NCI-H2196 (cell line): ENCODE data around the gene SMCO2.

Experiments used
- DNase-seq: peaks from one replicate; lab custom pipeline; 2025; ENCODE audit not compliant: unreplicated experiment; lab: John Stamatoyannopoulos, UW

SMCO2 gene

DNA sequence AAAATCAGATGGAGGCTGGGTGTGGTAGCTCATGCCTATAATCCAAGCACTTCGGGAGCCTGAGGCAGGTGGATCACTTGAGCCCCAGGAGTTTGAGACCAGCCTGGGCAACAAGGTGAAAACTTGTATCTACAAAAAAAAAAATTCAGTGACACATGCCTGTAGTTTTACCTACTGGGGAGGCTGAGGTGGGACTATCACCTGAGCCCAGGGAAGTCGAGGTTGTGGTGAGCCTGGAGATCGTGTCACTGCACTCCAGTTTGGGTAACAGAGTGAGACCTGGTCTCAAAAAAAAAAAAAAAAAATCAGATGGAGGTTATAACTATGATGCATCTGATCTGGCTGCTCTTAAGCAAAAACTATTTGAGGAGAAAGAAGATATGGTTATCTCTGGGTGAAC, 50.9 kb downstream of the SMCO2 start:
- no peak for DNase-seq

- DNase-seq, result no peak
Measured at GRCh38 chr12:27498149-27498548, 51.6 kb downstream of the SMCO2 start.

DNA sequence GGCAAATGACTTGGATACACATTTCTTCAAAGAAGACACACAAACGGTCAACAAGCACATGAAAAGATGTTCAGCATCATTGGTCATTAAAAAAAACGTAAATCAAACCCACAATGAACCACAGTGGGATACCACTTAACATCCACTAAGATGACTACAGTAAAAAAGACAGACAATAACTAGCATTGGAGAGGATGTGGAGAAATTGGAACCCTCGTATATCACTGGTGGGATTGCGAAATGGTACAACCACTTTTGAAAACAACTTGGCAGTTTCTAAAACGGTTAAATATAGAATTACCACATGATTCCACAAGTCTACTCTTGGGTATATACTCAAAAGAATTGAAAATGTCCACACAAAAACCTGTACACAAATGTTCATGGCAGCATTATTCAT, 52.2 kb downstream of the SMCO2 start:
- no peak for DNase-seq

DNA sequence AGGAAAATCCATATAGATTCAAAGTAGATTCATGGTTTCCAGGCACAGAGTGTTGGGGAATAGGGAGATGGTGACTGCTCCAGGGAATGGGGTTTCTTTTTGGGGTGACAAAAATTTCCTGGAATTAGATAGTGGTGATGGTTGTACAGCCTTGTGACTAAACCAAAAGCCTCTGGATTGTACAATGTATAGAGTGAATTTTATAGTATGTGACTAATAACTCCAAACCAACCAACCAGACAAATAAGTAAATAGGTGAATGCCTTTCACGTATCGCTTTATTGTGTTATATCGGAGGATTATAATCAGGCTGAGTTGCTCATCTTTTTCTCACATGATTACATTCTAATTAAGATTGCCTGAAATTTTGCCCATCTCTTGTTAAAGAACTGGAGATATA, 52.8 kb downstream of the SMCO2 start:
- DNase-seq, result no peak

DNA sequence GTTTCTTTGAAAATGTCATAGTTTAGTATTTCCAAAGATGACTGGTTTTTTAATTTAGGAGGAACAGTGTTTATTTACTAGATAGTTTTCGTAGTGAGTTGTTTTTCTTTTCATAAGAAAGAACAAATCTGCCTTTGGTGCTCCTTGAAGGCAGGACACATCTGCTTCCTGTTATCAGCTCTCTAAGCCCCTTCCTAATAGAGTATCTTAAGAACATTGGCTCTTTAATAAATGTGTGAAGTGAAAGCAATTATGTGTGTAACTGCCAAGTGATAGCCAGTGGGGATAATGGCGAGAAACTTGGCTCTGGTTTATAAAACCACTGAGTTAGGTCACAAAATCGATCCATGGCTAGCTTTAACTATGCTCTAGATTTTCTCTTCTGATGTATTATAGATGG, 54.0 kb downstream of the SMCO2 start:
- no peak for DNase-seq

DNA sequence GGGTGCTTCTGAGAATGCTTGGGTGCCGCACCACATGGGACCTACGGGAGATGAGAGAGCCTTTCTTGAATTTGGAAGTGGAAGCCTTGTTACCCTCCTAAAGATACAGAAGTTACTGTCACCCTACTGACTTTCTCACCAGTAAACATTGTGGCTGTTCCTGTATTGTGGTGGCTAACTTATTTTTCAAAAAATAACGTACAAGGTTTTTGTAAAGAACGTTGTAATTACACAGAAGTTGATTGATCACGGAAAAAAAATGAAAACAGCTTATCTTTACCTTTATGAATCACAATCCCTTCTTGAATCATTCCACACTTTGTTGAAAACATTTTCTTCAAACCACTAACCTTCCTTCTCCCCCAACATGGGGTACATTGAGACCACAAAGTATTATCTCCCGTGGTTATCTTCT, 55.5 kb downstream of the SMCO2 start:
- no peak for DNase-seq

DNA sequence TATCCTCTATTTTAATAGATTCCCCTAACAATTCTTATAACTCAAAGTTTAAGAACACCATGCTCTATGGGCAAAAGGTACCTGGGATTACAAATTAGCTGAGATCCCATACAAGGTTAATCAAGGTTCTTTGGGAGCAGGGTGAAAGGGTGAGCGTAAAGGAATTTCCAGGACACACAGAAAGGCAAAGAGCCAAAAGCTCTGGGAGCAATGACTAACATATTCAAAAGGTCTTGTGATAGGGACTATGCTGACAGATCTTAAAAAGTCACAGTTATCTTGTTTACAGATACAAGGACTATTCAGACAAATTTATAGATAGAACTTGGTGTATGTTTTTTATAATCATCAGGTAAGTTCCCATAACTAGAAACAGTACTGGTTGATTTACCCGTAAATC, 58.0 kb downstream of the SMCO2 start:
- DNase-seq, result no peak

GRCh38 chr12:27505109-27505508, 58.6 kb downstream of the SMCO2 start:
- DNase-seq, result no peak

DNA sequence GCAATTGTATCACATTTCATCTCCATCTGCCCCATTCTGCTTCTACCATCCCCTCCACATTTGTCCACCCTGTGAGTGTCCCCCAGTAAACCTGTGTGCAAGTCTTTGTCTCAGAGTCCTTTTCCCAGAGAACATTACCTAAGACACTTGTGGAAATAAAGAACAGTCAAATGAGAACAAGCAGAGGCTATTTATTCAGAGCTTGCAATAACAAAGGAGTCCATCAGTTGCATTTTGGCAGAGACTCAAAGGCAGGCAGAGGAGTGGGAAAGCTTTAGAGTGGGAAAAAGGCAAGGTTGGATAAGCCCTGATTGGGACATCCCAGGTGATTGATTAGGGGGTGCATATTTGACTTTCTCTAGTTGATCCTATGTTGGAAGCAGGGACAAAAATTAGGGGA, 59.2 kb downstream of the SMCO2 start:
- no peak for DNase-seq

DNA sequence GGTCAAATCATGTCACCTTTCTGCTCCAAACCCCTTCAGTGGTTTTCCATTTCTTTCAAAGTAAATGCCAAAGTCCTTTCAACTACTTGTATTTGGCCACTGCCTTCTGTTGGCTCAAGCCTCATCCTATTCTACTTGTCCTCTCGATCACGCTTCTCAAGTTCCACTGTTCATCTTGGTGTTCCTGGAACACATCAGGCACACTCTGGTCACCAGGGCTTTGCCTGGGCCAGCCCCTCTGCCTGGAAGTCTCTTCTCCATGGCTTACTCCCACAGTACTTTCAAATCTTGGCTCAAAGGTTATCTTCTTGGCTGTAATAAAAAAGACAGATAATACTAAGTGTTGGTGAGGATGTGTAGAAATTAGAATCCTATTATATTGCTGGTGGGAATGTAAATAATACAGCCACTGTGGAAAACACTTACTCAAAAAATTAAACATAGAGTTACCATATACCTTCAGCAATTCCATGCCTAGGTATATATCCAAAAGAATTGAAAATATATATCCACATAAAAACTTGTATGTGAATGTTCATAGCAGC, 60.2 kb downstream of the SMCO2 start:
- DNase-seq, result no peak

- no peak for DNase-seq
Measured at GRCh38 chr12:27508736-27509431, 62.3 kb downstream of the SMCO2 start.

GRCh38 chr12:27511031-27511722, 64.6 kb downstream of the SMCO2 start:
- DNase-seq, result no peak

GRCh38 chr12:27511723-27512045, 65.1 kb downstream of the SMCO2 start:
- DNase-seq, result no peak

DNA sequence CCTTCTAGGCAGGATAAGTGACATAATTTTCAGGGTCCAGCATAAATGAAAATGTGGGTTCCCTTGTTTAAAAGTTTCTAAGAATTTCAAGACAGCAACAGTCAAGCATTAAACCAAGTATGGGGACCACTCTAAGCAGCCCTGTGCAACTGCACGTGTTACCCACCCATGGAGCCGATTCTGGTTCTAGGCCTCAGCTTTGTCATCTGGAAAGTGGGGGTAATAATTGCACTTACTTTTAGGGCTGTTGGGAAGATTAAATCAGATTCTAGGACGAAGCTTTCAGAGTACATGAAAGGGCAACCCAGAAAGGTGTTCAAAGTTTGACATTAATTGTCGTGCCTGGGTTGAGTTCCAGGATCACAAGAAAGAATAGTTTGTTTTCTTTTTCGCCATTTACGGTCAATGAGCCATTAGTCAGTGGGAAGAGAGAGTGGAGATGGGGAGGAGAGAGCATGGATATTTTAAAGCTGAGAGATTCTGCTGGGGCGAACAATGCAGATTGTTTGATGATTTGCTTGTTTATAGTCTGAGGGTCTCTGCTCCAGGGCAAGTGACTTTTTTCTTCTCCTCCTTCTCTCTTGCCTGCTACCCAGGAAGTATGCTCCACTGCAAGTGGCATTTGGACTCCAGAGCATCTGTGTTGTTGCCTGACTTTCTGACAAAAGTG, 66.8 kb downstream of the SMCO2 start:
- no peak for DNase-seq

- DNase-seq, result no peak
Measured at GRCh38 chr12:27515671-27516070, 69.1 kb downstream of the SMCO2 start.

DNA sequence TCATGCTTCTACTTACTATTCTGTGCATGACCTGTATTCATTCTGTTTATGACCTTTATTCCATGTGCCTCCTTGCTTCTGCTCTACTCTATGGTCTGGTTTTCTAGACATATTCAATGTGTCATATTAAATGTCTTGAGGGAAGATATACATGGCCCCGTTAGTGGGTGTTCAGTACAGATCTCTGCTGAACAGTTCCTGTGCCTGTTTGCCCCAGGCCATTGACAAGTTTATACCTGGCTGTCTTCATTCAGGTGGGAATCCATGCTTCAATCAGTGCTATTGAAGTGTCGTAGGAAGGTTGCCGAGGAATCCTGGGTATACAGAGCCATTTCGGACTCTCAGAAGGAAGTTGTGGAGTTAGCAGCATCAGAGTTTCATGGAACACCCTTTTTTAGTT, 70.1 kb downstream of the SMCO2 start:
- DNase-seq, result no peak

DNA sequence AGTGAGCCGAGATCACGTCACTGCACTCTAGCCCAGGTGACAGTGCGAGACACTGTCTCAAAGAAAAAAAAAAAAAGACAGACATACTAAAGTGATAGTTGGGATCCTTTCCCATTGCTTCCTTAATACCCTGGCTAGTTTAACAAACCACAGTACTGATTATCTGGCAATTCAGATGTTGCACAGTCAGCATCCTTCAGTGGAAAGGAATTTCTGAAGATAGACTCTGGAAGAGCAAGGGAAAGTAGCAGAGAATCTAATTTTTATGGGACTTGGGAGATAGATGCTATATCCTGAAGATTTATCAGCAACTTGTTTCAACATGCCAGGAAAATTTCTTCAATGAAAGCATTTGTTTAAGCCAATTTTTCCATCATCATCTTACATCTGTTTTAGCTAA, 71.0 kb downstream of the SMCO2 start:
- no peak for DNase-seq

GRCh38 chr12:27517961-27518665, 71.6 kb downstream of the SMCO2 start:
- no peak for DNase-seq

- no peak for DNase-seq
Measured at GRCh38 chr12:27521066-27521465, 74.5 kb downstream of the SMCO2 start.

GRCh38 chr12:27521981-27522380, 75.4 kb downstream of the SMCO2 start:
- DNase-seq, result no peak

DNA sequence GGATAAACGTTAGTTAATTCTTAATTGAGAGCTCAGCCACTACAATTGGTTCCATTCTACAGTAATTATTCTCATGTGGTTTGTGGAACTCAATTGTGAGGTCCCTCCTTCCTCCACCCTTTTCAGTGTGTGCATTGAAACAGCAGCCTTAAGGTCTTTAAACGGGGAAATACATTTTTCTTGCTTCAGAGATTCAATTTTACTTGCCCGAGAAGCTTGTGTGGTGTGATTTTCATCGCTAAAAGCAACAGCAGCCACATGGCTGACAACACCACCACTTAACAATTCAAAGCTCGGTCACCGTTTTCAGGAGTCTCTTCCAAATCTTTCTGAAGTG, 76.7 kb downstream of the SMCO2 start:
- DNase-seq, result no peak
